ENCODE measurements around the gene ZFR. TPM values are rescaled to one million over a fixed set of nuclear protein-coding genes. Genes with fewer than 3 reads are reported as not detected.

Gene ZFR
- total RNA-seq, 1 donor from 2014 or later: 64.3 TPM

DNA sequence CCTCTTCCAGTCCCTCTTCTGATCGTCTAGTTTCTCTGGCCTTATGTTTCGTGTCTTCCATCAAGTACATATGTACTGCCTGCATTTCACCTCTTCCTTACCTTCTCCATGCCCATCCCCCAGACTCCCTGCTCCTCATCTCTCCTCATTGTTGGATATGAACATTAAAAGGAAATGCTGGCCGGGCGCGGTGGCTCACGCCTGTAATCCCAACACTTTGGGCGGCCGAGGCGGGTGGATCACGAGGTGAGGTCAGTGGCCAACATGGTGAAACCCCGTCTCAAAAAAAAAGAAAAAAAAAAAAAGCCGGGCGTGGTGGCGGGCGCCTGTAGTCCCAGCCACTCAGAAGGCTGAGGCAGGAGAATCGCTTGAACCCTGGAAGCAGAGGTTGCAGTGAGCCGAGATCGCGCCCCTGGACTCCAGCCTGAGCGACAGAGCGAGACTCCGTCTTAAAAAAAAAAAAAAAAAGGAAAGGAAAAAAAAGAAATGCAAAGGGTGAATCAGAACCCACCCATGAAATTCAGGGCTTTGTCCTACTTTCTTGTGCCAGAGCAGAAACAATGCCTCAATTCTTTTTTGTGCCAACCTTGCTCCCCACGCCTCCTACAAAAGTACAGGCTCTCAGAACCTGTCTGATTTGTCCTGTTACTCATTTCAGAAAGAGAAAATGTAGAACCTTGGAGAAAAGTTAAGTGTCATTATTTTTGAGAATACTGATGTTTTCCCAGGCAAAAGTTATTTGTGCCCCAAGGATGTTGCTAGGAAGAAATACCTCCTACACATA, 1.5 kb upstream of the ZFR start:
- no peaks in the 10 kb centered on the region for H3K27me3 Mint-ChIP-seq
- peak overlapping the region; percentile 86 for H3K27ac Mint-ChIP-seq
- H3K36me3 Mint-ChIP-seq (ENCODE audit: low read depth): peaks cover 17% of the 10 kb centered on the region
- H3K4me1 Mint-ChIP-seq: peaks cover 56% of the 10 kb centered on the region
- ChIA-PET POLR2A (no interaction called here), CTCF (interaction anchor here (0.6 kb wide), 1 partner anchor 142 kb away, joined by 3 read pairs; no protein-coding TSS in a partner anchor)
- intact Hi-C loops (cut with micrococcal nuclease): loop anchor here (2.0 to 5.0 kb wide), 3 partner anchors 41 to 271 kb away; partner anchors contain the start of gene GOLPH3
- H3K9me3 Mint-ChIP-seq: no peaks in the 10 kb centered on the region
- no peak for TF ChIP-seq CTCF (IDR thresholded peaks at IDR 0.05)
- H3K4me3 Mint-ChIP-seq: peak overlapping the region; percentile 91
- ATAC-seq (ENCODE audit: low read depth) (no peak), DNase-seq (no peak)

DNA sequence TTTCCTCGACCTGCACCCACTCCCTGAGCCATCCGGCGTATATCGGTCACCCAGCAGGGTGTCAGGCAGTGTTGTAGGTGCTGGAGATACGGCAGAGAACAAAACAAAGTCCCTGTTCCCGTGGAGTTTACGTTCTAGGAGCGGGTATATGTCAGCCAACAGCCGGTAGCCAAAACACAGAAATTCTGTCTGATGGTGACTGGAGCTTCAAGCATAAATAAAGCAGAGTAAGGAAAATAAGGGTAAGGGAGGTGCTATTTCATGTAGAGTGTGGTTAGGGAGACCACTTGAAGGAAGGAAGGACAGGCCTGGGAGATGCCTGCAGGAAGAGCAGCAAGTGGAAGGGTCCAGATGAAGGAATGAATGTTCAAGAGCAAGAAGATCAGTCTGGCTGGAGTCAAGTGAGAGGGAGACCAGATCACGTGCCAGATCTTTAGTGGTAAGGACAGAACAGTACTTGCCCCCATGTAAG, 783 bp upstream of the ZFR start:
- ChIA-PET POLR2A (interaction anchor here (0.6 to 1.3 kb wide), 9 partner anchors 9 to 274 kb away, joined by 3 to 19 read pairs (median 4); partner anchors contain the start of genes GOLPH3 and SUB1), CTCF (interaction anchor here (1.4 kb wide), 1 partner anchor 145 kb away, joined by 9 read pairs; no protein-coding TSS in a partner anchor)
- H3K27me3 Mint-ChIP-seq: no peaks in the 10 kb centered on the region
- H3K4me3 Mint-ChIP-seq: peak overlapping the region; percentile 91
- H3K27ac Mint-ChIP-seq: peak overlapping the region; percentile 86
- TF ChIP-seq CTCF (IDR thresholded peaks at IDR 0.05): no peak
- ATAC-seq (ENCODE audit: low read depth) (no peak), DNase-seq (no peak)
- no peaks in the 10 kb centered on the region for H3K9me3 Mint-ChIP-seq
- intact Hi-C loops (cut with micrococcal nuclease): loop anchor here (2.0 to 5.0 kb wide), 3 partner anchors 42 to 271 kb away; partner anchors contain the start of gene GOLPH3
- peaks cover 19% of the 10 kb centered on the region for H3K36me3 Mint-ChIP-seq (ENCODE audit: low read depth)
- H3K4me1 Mint-ChIP-seq: peaks cover 56% of the 10 kb centered on the region

DNA sequence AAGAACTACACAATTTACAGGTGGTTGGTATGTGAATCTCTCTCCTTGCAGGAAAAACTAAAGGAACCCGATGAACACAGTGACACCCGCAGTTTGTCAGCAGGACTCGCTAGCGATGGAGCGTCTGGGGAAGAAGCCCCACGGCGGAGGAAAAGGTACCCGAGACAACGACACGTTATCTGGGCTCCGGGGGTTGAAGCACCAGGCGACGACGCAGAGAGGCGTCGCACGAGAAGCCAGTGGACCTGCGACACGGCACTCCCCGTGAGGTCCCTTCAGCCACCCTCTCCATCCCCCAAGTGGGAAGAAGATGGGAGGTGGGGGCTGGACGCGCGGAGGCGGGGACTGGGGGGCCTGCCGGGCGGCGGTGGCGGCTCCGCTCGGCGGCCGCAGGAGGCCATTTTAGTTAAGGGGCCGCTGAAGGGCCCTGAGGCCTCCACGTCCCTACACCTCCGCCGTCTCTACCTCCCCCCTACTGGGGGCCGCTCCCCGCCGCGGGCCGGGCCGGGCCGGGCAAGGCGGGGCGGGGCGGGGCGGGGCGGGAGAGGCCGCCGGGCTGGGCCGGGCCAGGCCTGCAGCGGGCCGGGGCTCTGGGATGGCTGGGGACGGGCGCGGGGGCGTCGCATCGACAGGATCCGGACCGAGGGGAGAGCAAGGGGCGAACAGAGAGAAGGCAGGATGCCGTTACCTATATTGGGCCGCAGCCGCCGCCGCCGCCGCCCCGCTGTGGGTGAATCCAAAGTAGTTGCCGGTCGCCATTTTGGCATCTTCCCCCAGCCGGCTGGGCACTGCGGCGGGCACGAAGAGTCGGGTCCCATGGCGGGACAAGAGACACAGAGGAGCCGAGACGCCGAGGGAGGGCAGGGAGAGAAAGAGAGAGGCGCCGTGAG, 754 bp downstream of the ZFR start:
- no peak for TF ChIP-seq CTCF (IDR thresholded peaks at IDR 0.05)
- DNase-seq (no peak), ATAC-seq (ENCODE audit: low read depth) (peak; percentile 39)
- ChIA-PET CTCF (interaction anchor here (1.4 kb wide), 1 partner anchor 146 kb away, joined by 9 read pairs; no protein-coding TSS in a partner anchor), POLR2A (interaction anchor here (0.9 to 1.3 kb wide), 5 partner anchors 16 to 273 kb away, joined by 3 to 19 read pairs (median 4); partner anchors contain the start of gene SUB1)
- peaks cover 26% of the 10 kb centered on the region for H3K36me3 Mint-ChIP-seq (ENCODE audit: low read depth)
- intact Hi-C loops (cut with micrococcal nuclease): loop anchor here (1.0 to 5.0 kb wide), 6 partner anchors 131 to 999 kb away; partner anchors contain the start of genes C5orf22, DROSHA, GOLPH3 and MTMR12
- H3K27ac Mint-ChIP-seq: peak overlapping the region; percentile 92
- no peaks in the 10 kb centered on the region for H3K9me3 Mint-ChIP-seq
- H3K4me1 Mint-ChIP-seq: peaks cover 67% of the 10 kb centered on the region
- peak overlapping the region; percentile 92 for H3K4me3 Mint-ChIP-seq
- H3K27me3 Mint-ChIP-seq: no peaks in the 10 kb centered on the region

GRCh38 chr5:32443145-32443540, 1.4 kb downstream of the ZFR start:
- ATAC-seq (ENCODE audit: low read depth) (no peak), DNase-seq (no peak)
- Mint-ChIP-seq H3K27ac (peak overlapping the region; percentile 92), H3K4me3 (peak overlapping the region; percentile 92), H3K27me3 (no peaks in the 10 kb centered on the region), H3K9me3 (no peaks in the 10 kb centered on the region), H3K36me3 (ENCODE audit: low read depth) (peaks cover 28% of the 10 kb centered on the region), H3K4me1 (peaks cover 64% of the 10 kb centered on the region)
- TF ChIP-seq CTCF (IDR thresholded peaks at IDR 0.05): no peak
- intact Hi-C loops (cut with micrococcal nuclease): loop anchor here (5.0 kb wide), 1 partner anchor 999 kb away; the partner anchor contains the start of gene TARS1
- ChIA-PET CTCF (no interaction called here), POLR2A (interaction anchor here (0.7 kb wide), 1 partner anchor 142 kb away, joined by 4 read pairs; the partner anchor contains the start of gene SUB1)
